Fibroblast of lung (primary cell): ENCODE measurements around the gene ST6GALNAC1.

Experiments used
- EZH2 ChIP-seq: IDR thresholded peaks from 2 replicates; pipeline ENCODE4 v1.5.1; 2012; ENCODE audit warnings: low read length, control low read depth, mild to moderate bottlenecking; ENCODE audit errors: missing control alignments
- TF ChIP-seq, protein P1 (sequence below), 2 donors: IDR thresholded peaks in 1 of 2; conservative IDR thresholded peaks in 1 of 2; 1 replicate in 1 of 2; 2 replicates in 1 of 2; pipeline ENCODE4 v1.5.1; 2011 to 2012; ENCODE audit warnings: low read length in 2 of 2, control low read depth in 1 of 2, inconsistent platforms in 1 of 2, low read depth in 1 of 2, mild to moderate bottlenecking in 1 of 2

DNA sequence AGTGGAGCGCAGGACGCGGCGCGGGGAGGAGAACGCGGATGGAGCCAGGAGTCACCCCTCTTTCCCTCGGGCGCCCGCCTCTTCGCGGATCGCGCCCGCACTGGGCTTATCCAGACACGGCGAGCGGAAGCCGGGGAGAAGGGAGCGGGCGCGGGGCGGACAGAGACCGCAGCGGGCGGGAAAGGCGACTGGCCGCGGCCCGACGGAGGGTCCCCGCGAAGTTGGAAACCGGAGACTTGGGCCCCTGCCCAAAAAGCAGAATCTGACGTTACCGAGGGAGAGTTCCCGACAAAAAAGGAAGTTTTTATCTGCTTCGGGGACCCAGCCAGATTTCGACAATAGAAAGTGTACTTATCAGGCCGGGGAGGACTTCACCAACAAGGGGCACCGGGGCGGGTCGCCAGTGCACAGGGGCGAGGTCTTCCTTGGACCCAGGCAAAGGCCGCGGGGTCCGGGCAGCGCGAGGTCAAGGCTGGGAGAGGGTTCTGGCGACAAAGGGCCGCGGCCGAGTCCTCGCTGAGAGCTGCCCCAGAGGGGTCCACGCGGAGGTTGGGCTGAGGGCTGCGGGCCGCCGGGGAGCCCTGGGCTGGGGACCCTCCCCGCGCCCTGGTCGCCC lies 58.4 kb downstream of the ST6GALNAC1 start:
- TF ChIP-seq, protein P1, sequence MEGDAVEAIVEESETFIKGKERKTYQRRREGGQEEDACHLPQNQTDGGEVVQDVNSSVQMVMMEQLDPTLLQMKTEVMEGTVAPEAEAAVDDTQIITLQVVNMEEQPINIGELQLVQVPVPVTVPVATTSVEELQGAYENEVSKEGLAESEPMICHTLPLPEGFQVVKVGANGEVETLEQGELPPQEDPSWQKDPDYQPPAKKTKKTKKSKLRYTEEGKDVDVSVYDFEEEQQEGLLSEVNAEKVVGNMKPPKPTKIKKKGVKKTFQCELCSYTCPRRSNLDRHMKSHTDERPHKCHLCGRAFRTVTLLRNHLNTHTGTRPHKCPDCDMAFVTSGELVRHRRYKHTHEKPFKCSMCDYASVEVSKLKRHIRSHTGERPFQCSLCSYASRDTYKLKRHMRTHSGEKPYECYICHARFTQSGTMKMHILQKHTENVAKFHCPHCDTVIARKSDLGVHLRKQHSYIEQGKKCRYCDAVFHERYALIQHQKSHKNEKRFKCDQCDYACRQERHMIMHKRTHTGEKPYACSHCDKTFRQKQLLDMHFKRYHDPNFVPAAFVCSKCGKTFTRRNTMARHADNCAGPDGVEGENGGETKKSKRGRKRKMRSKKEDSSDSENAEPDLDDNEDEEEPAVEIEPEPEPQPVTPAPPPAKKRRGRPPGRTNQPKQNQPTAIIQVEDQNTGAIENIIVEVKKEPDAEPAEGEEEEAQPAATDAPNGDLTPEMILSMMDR (conservative IDR thresholded peaks at IDR 0.05 in 1 of 2, IDR thresholded peaks at IDR 0.05 in 1 of 2; ENCODE audit: low read depth in 1 of 2, low read length in 2 of 2): no peak
- TF ChIP-seq EZH2: peak; percentile 37
